ELF-1 (cell line): Measurements from ENCODE around the gene DHRSX.
"Not testable (repeated sequence)": the region's sequence is repeated elsewhere in the genome, so short reads cannot be mapped to it uniquely, and the experiment has no call there.

Experiments used
- DNase-seq: peaks from one replicate; pipeline ENCODE4 v3.0.0-alpha.2; 2016; ENCODE audit warnings: low read depth, low spot score

Gene DHRSX

DNA sequence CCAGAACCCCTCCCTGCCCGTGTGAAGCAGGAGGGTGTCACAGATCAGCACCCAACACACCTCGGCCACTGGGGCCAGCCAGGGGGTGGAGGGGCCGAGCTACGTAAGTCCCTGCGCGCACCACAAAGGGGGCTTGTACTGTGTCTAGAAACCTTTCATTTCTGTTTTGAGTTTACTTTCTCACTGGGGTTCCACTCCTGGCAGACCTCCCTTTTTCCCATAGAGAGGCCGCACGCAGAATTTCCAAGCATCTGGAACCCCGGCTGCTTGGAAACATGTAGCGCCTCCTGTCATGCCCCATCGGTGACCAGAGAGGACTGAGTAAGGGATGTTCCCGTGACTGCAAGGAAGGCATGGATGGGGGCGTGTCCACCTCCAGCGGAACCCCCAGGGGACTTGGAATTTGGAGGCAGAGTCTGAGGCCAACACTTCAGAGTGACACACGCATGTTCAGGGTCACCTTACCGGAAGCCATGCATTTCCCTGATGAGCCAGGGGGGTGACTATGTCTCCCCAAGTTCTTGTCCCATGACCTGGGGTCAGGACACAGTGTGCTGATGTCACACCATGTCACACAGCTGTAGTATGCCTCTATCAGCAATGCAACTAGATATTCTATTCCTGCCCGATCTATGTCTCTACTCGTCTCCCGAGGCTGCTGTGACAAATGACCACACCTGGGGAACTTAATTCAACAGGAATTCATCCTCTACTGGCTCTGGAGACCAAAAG is 105.3 kb downstream of the DHRSX start:
- peak; percentile 69 for DNase-seq

DNA sequence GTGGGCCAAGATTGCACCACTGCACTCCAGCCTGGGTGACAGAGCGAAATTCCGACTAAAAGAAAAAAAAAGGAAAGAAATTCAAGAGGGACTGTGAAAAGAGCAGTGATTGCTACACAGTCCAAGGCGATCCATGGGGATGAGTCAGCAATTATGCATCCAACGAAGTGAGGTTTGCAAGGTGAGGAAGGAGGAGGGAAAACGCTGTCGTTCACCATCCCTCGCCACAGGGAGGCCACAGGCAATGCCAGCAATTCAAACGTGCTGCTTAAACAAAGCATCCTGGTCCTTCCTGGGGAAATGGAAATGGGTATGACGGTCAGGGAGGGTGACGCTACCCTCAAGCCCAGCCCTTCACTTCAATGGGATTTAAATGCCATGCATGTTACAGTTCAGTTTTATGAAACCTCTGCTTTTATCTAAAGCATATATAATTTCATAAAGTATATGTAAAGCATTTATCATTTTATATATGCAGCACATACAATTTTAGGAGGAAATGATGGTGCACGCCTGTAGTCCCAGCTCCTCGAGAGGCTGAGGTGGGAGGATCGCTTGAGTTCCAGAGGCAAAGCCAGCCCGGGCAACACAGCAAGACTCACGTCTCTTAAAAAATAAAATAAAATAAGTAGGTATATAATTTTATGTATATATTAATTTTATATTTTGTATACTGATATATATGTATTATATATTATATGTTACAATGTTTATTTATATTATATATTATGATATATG is 108.7 kb downstream of the DHRSX start:
- DNase-seq: peak; percentile 95

DNA sequence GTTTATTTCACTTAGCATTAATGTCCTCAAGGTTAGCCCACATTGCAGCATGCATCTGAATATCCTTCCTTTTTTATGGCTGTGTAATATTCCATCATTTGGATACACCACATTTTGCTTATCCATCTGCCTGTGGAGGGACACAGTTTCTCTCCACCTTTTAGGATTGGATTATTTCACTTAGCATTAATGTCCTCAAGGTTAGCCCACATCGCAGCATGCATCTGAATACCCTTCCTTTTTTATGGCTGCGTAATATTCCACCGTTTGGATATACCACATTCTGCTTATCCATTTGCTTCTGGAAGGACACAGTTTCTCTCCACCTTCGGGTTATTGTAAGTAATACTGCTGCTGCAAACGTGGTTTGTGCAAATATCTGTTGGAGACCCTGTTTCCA is 110.0 kb downstream of the DHRSX start:
- no peak for DNase-seq

DNA sequence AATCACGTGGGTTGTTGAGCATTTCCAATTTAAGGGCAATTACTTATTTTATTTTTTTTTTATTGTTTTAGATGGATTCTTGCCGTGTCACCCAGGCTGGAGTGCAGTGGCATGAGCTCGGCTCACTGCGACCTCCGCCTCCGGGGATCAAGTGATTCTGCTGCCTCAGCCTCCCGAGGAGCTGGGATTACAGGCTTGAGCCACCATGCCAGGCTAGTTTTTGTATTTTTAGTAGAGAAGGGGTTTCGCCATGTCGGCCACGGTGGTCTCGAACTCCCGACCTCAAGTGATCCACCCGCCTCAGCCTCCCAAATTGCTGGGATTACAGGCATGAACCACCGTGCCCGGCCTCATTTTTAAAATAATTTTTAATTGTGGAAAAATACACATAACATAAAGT is 111.0 kb downstream of the DHRSX start:
- not testable (repeated sequence) for DNase-seq

DNA sequence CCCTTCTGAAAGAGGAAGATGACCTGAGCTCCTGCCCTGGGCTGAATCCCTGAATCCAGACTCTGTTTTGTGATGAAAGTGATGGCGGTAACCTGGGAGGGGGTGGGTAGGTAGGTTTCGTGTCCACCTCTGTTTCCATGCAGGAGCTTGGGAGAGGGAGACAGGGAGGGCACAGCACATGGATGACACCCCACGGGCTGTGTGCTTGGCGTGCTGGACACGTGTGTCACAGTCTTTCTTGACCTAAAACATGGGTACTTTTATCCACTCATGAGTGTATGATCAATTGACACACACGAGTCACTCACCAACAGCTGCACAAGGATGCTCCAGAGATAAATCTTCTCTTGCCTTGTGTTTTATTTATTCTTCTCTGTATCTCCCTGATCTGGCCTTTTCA is 111.5 kb downstream of the DHRSX start:
- no peak for DNase-seq

DNA sequence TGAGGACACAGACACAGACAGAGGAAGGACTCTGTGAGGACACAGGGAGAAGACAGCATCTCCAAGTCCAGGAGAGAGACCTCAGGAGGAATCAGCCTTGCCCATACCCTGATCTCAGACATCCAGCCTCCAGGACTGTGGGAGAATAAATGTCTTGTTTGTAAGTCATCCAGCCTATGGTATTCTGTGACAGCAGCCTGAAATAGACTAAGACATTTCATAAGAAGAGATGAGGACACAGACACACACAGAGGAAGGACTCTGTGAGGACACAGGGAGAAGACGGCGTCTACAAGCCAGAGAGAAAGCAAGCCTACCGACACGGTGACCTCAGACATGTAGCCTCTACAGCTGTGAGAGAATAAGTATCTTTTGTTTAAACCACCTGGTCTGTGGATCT is 112.1 kb downstream of the DHRSX start:
- DNase-seq: no peak

DNA sequence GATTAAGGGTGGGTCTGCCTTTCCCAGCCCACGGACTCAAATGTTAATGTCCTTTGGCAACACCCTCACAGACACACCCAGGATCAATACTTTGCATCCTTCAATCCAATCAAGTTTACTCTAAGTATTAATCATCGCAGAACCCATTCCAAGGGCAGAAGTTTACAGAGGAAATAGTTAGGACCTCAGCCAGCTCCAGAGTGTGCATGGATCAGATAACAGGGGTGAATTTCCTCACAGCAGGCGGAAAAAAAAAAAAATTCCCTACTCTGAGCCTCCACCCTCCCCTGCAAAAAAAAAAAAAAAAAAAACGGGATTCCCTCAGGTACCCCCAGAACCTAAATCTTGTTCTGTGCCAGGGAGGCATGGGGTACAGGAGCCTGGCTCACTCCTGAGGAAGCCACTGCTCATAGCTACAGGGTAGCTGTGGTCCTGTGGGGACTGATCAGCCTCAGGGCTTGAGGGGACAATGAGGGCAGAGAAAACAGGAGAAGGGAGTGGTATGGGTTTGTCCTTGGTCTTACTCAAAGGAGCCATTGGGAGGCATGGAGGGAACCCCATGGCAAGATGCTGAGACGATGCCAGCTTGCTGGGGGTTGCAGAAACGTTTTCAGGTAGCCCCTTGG is 113.0 kb downstream of the DHRSX start:
- DNase-seq: no peak

DNA sequence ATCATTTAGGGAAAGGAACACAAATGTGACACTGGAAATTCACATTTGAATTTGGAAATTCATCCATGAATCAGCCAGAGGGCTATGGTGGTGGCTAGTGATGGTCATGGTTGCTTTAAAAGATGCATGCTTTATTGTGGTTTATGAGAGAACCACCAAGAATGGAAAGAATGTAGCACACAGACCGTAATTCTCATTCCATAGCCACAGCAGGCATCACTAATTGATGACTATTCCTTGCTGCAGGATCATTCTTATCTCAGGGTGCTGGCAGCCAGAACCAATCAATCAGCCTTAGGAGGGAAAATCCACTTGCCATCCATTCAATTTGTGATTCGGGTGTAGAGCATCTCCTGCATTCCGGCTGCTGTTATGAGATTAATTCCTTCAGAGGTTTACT is 115.6 kb downstream of the DHRSX start:
- no peak for DNase-seq

DNA sequence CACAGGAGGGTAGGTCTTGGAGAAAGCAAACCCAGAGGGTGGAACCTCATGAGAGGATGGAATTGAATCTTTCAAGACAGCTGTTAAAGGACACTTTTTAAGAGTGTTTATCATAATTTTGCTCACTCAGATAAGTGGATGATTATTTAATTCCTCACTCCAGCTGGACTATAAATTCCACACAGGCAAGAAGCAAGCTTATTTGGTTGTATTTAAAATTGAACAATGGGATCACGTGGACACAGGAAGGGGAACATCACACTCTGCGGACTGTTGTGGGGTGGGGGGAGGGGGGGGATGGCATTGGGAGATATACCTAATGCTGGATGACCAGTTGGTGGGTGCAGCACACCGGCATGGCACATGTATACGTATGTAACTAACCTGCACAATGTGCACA is 116.3 kb downstream of the DHRSX start:
- no peak for DNase-seq

DNA sequence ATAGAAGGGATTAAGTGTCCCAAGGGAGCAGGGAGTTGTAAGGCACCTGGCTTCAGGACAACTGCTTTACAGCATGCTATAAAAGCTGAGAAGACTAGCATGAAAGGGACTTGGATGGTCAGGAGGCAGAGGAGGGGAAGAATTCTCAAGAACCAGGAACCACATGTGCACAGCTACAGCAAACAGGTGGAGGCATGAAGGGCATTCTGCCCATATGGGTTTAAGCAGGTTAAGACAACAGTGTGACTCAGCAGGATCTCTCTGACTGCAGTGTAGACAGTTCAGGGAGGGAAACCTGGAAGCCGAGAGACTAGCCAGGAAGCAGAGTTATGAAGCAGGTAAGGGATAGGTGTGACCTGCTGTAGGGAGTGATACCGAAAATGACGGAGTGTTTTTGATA is 117.0 kb downstream of the DHRSX start:
- DNase-seq: no peak

DNA sequence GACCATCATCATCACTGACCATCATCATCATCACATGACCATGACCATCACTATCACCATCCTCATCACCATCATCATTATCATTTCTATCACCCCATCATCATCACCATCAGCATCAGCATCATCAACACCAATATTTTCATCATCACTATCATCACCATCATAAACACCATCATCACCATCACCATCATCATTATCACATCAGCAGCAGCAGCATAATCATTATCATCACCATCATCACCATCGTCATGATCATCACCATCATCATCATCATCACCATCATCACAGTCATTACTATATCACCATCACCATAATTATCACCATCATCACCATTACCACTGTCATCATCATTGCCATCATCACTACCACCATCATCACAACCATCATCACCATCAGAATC is 117.6 kb downstream of the DHRSX start:
- DNase-seq: no peak

DNA sequence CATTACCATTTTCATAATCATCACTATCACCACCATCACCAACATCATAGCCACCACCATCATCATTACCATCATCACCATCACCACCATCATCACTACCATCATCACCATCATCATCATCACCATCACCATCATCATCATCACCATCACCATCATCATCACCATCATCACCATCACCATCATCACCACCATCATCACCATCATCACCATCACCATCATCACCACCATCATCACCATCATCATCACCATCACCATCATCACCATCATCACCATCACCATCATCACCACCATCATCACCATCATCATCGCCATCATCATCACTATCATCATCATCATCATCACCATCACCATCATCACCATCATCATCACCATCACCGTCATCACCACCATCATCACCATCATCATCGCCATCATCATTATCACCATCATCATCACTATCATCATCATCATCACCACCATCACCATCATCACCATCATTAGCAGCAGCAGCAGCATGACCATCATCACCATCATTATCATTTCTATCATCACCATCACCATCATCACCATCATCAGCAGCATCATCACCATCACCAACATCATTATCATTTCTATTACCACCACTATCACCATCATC is 118.2 kb downstream of the DHRSX start:
- DNase-seq: not testable (repeated sequence)

DNA sequence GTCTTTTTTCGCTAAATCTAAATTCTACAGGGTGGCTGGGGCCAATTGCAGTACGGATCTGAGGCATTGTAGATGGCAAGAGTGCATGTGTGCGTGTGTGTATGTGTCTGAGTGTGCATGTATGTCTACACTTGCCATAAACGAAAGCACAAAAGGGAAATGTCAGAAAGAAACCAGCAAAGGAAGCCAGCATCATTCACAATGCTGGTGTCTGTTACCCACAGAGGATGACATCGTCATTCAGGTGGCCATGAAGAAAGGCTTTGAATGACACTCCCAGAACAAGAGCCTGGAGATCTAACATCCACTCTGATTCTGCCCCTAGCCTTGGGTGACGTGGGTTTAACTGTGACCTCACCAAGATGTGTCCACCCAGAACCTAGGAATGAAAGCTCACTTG is 124.6 kb downstream of the DHRSX start:
- DNase-seq: no peak

DNA sequence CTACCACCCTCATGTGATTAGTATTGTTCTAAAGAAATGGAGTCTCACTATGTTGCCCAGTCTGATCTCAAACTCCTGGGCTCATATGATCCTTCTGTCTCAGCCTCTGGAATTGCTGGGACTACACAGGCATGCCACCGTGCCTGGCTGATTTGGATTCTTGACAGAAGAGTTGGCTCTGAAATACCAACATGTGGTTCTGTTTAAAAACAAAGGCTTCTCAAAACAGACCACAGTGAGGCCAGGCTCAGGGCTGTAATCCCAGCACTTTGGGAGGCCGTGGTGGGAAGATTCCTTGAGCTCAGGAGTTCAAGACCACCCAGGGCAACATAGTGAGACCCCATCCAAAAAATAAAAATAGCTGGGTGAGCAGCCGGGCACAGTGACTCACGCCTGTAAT is 126.7 kb downstream of the DHRSX start:
- no peak for DNase-seq

DNA sequence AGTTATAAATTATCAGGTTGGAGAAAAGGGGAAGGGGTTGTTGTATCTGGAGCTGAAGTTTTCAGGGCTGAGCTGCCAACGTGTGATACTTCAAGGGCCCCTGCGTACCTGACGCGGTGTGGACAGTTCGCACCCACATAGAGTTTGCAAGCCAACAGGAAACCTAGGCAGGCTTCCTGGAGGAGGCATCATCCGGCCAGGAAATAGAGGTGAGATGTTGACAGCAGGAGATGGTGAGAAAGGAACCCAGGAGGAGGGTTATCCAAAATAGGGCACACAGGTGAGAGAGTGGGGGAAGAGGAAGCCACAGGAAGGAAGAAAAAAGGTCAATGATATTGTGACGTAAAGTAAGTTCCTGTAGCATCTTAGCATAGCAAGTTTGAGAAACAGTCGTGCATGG is 127.2 kb downstream of the DHRSX start:
- DNase-seq: no peak

DNA sequence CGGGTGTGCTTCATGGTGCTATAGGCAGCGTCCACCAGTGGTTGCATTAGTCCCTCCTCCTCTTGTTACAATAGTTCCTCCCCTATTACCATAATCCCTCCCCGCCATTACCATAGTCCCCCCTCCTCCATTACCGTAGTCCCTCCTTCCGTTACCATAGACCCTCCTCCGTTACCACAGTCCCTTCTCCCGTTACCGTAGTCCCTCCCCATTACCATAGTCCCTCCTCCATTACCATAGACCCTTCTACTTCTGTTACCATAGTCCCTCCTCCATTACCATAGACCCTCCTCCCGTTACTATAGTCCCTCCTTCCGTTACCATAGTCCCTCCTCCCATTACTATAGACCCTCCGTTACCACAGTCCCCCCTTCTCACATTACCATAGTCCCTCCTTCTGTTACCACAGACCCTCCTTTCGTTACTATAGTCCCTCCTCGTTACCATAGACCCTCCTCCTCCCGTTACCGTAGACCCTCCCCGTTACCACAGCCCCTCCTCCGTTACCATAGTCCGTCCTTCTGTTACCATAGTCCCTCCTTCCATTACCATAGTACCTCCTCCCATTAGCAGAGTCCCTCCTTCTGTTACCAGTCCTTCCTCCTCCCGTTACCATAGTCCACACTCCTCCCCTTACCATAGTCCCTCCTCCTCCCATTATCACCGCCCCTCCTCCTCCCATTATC is 129.6 kb downstream of the DHRSX start:
- DNase-seq: peak; percentile 96

DNA sequence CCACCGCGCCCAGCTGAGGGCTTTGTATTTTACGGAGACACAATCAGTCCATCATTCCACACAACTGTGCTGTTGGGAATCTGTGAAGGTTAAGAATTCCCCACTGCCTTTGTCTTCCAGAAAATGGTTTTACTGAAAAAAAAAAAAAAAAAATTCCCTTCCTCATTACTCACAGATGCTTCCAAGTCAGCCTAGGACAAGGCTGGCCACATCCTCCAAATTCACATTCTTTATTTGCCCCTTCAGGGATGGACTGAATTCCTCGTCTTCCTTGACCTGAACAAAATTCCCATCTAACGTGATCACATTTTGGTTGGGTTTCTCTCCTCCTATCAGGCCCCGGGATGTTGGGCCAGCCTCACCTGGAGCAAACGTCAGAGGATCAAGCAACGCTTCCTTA is 130.3 kb downstream of the DHRSX start:
- DNase-seq: no peak

DNA sequence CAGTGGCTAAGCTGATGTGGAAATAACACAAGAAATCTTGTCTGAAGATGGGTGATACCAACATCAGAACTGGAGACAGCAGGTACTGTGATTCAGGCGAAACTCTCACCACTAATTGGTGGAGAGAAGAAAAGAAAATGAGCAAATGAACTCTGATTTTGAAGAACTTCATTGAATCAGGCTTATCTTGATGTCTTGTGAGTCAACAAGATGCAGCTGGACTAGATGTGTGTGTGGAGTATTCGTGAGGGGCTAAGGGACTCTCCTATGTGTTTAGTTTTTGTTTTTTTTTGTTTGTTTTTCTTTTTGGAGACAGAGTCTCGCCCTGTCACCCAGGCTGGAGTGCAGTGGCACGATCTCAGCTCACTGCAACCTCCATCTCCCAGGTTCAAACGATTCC is 131.6 kb downstream of the DHRSX start:
- no peak for DNase-seq

DNA sequence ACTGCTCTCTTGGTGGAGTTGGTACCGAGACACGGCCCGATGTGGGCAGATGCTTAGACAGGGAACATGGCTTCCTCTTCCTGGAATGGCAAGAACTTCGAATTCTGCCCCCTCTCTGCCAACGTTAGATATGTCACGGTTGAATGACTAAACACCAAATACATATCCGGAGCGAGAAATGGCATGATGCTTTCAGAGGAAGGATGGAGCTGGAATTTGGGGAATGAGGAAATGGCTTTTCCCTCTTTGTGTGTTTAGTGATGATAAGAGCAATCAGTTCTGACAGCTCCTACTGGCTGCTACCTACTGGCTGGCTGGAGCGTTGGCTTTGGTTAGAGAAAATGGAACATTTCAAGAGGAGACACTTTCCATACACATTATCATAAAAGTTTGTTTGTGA is 140.0 kb downstream of the DHRSX start:
- no peak for DNase-seq

DNA sequence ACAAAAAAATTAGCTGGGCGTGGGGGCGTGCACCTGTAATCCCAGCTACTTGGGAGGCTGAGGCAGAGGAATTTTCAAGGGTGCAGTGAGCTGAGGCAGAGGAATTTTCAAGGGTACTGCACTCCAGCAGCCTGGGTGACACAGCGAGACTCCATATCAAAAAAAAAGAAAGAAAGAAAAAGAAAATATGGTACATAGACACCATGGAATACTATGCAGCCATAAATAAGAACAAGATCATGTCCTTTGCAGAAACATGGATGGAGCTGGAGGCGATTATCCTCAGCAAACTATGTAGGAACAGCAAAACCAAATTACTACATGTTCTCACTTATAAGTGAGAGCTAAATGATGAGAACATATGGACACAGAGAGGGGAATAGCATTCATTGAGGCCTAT is 141.3 kb downstream of the DHRSX start:
- not testable (repeated sequence) for DNase-seq

DNA sequence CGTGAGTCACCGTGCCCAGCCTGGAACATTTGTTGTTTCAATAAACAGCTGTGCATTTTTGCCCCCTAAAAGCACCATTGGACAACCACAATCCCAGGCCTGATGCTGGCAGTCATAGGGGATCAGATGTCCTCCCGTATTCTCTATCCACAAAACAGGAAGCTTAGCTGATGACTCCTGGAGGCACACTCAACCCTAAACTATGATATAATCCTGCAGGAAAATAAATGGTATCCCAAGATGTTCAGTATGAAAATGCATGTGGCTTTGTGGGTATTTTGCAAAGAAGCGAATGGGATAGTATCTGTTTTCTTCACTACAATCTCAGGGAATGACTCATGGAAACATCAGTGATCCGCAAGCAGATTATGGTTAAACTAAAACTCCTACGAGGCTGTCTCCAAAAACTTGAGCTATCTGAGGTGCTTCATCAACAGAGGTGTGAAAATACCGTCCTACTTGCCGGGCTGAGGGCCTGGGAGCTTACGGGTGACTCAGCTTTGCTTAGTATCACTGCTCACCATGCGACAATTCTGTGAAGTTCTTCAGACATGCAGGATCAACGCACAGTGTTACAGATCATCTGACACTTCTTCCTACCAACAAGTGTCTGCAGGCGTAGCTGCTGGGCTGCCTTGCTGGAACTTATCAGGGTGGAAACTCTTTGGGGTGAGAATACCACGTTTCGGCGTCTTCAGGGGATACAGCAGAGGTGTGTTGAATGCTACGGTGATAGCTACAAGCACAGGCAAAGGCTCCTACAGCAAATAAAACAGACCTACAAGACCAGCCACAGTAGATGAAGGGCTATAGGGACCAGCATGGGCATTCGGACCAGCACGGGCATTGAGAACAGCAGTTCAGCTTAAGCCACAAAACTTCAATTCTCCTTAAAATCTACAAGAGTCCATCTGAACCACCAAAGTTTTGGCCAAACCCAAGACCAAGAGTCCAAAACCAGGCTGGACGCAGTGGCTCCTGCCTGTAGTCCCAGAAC is 148.5 kb downstream of the DHRSX start:
- DNase-seq: peak; percentile 23
